IMR-90 (cell line): ENCODE results near the gene PLCG2. TPM values are rescaled to one million over a fixed set of nuclear protein-coding genes. Genes with fewer than 3 reads are reported as not detected.

Source experiments
- ATAC-seq: fragments of 200-7000 bp; cut with Tn5 transposase; 2 replicates; pipeline ENCODE4 v1.9.1; 2020; ENCODE audit warnings: low read depth, mild to moderate bottlenecking, moderate library complexity
- BruUV-seq: library from RNA; stranded (reverse); fragments of 400-500 nt; replicated peaks from 2 replicates; lab custom pipeline; 2021; lab: Mats Ljungman, UMichigan
- CTCF ChIA-PET: fragments of 300-600 bp; formaldehyde crosslinking; extraction: SDS; loops from one replicate; lab custom pipeline; 2021; ENCODE audit warnings: antibody characterized with exemption; lab: Yijun Ruan, JAX
- POLR2A ChIA-PET: fragments of 300-600 bp; sonication (Branson Sonifier 250); formaldehyde crosslinking; loops from one replicate; lab custom pipeline; 2022; ENCODE audit warnings: antibody characterized with exemption; ENCODE audit not compliant: unreplicated experiment; lab: Charles Lee
- DNase-seq: peaks from one replicate; pipeline ENCODE4 v3.0.0; 2013
- H2AFZ ChIP-seq: replicated peaks from 2 replicates; pipeline ENCODE3; 2013; ENCODE audit warnings: low read length, mild to moderate bottlenecking; ENCODE audit not compliant: poor library complexity
- H2AK5ac ChIP-seq: 2 replicates; pipeline ENCODE4 v1.6.1; 2013; ENCODE audit warnings: low read depth, low read length, inconsistent platforms
- H2AK9ac ChIP-seq: replicated peaks from 2 replicates; pipeline ENCODE3; 2013; ENCODE audit warnings: mild to moderate bottlenecking, low read depth, low read length, moderate library complexity; ENCODE audit not compliant: poor library complexity
- H2BK120ac ChIP-seq: 2 replicates; pipeline ENCODE4 v1.6.1; 2013; ENCODE audit warnings: low read depth, low read length, inconsistent platforms
- H2BK15ac ChIP-seq: 3 replicates; pipeline ENCODE4 v1.6.1; 2013; ENCODE audit warnings: low read depth, low read length, inconsistent platforms
- H2BK20ac ChIP-seq: 2 replicates; pipeline ENCODE4 v1.6.1; 2013; ENCODE audit warnings: low read depth, mild to moderate bottlenecking, inconsistent platforms, low read length, moderate library complexity
- H2BK5ac ChIP-seq: 2 replicates; pipeline ENCODE4 v1.6.1; 2013; ENCODE audit warnings: mild to moderate bottlenecking, low read depth, low read length, inconsistent platforms; ENCODE audit not compliant: poor library complexity, severe bottlenecking
- H3K14ac ChIP-seq: replicated peaks from 2 replicates; pipeline ENCODE4 v1.6.1; 2013; ENCODE audit warnings: low read depth, low read length, inconsistent platforms
- H3K18ac ChIP-seq: 2 replicates; pipeline ENCODE4 v1.6.1; 2013; ENCODE audit warnings: low read depth, low read length, control low read depth
- H3K23ac ChIP-seq: 2 replicates; pipeline ENCODE4 v1.6.1; 2013; ENCODE audit warnings: low read depth, low read length, inconsistent platforms
- H3K27ac ChIP-seq: 2 replicates; pipeline ENCODE4 v1.5.1; 2013; ENCODE audit warnings: mild to moderate bottlenecking, control low read depth, low read length; ENCODE audit not compliant: insufficient read depth
- H3K27me3 ChIP-seq: 2 replicates; pipeline ENCODE4 v1.6.1; 2013; ENCODE audit warnings: low read length; ENCODE audit not compliant: control insufficient read depth, insufficient read depth
- H3K36me3 ChIP-seq: 2 replicates; pipeline ENCODE4 v1.6.1; 2013; ENCODE audit warnings: low read length, mixed read lengths; ENCODE audit not compliant: control insufficient read depth, insufficient read depth
- H3K4ac ChIP-seq: 2 replicates; pipeline ENCODE4 v1.6.1; 2013; ENCODE audit warnings: low read depth, low read length, inconsistent platforms
- H3K4me1 ChIP-seq: 2 replicates; pipeline ENCODE4 v1.6.1; 2013; ENCODE audit warnings: low read length, mixed read lengths; ENCODE audit not compliant: control insufficient read depth, insufficient read depth
- H3K4me2 ChIP-seq: 2 replicates; pipeline ENCODE4 v1.6.1; 2013; ENCODE audit warnings: low read depth, mild to moderate bottlenecking, control low read depth, low read length, moderate library complexity
- H3K4me3 ChIP-seq: 2 replicates; pipeline ENCODE4 v1.5.1; 2013; ENCODE audit warnings: low read depth, mild to moderate bottlenecking, control low read depth, low read length, moderate library complexity; ENCODE audit not compliant: insufficient read depth
- H3K56ac ChIP-seq: 2 replicates; pipeline ENCODE4 v1.6.1; 2013; ENCODE audit warnings: low read length, inconsistent platforms; ENCODE audit not compliant: insufficient read depth; ENCODE audit errors: extremely low read depth
- H3K79me1 ChIP-seq, 2 experiments: 2 replicates each; pipeline ENCODE4 v1.6.1; 2013; ENCODE audit warnings: low read length in 2 of 2, inconsistent platforms in 1 of 2, low read depth in 1 of 2
- H3K9ac ChIP-seq: 2 replicates; pipeline ENCODE4 v1.6.1; 2013; ENCODE audit warnings: low read depth, low read length, control low read depth
- H3K9me1 ChIP-seq: 2 replicates; pipeline ENCODE4 v1.6.1; 2013; ENCODE audit warnings: low read length, inconsistent platforms; ENCODE audit not compliant: insufficient read depth
- H3K9me3 ChIP-seq: 2 replicates; pipeline ENCODE4 v1.6.1; 2013; ENCODE audit warnings: low read length; ENCODE audit not compliant: control insufficient read depth, insufficient read depth
- H4K20me1 ChIP-seq: 2 replicates; pipeline ENCODE4 v1.6.1; 2013; ENCODE audit warnings: low read length, inconsistent platforms; ENCODE audit not compliant: insufficient read depth
- H4K5ac ChIP-seq: 2 replicates; pipeline ENCODE4 v1.6.1; 2013; ENCODE audit warnings: mild to moderate bottlenecking, low read depth, low read length, control low read depth
- H4K8ac ChIP-seq, 2 experiments: 2 replicates each; pipeline ENCODE4 v1.6.1; 2013; ENCODE audit warnings: low read depth in 2 of 2, low read length in 2 of 2, control low read depth in 1 of 2, inconsistent platforms in 1 of 2
- H4K91ac ChIP-seq: 2 replicates; pipeline ENCODE4 v1.6.1; 2013; ENCODE audit warnings: low read depth, low read length, inconsistent platforms; ENCODE audit not compliant: insufficient read depth
- BHLHE40 ChIP-seq: fragments of 150-350 bp; IDR thresholded peaks from 2 replicates; pipeline ENCODE4 v1.6.1; 2016; ENCODE audit warnings: mild to moderate bottlenecking, low read depth, low read length
- CEBPB ChIP-seq: IDR thresholded peaks from 2 replicates; pipeline ENCODE4 v1.6.1; 2012; ENCODE audit warnings: low read depth, low read length, improper control_type of control experiment
- CHD1 ChIP-seq: IDR thresholded peaks from 2 replicates; pipeline ENCODE4 v1.6.1; 2012; ENCODE audit warnings: low read depth, low read length, improper control_type of control experiment
- FOS ChIP-seq: fragments of 150-350 bp; IDR thresholded peaks from 2 replicates; pipeline ENCODE4 v1.6.1; 2016; ENCODE audit warnings: low read depth, low read length
- MAFK ChIP-seq: IDR thresholded peaks from 2 replicates; pipeline ENCODE4 v1.6.1; 2012; ENCODE audit warnings: low read depth, low read length, improper control_type of control experiment
- MAZ ChIP-seq: IDR thresholded peaks from 2 replicates; pipeline ENCODE4 v1.6.1; 2012; ENCODE audit warnings: low read depth, mild to moderate bottlenecking, low read length, improper control_type of control experiment, moderate library complexity, borderline replicate concordance
- MXI1 ChIP-seq: IDR thresholded peaks from 2 replicates; pipeline ENCODE4 v1.6.1; 2012; ENCODE audit warnings: low read depth, mild to moderate bottlenecking, low read length, moderate library complexity, borderline replicate concordance
- NFE2L2 ChIP-seq: fragments of 150-350 bp; IDR thresholded peaks from 2 replicates; pipeline ENCODE4 v1.6.1; 2016; ENCODE audit warnings: low read depth, mild to moderate bottlenecking, low read length
- POLR2A ChIP-seq: IDR thresholded peaks from 2 replicates; pipeline ENCODE4 v1.6.1; 2012; ENCODE audit warnings: mild to moderate bottlenecking, low read depth, low read length
- RAD21 ChIP-seq: IDR thresholded peaks from 2 replicates; pipeline ENCODE4 v1.6.1; 2012; ENCODE audit warnings: low read length, improper control_type of control experiment
- RCOR1 ChIP-seq: IDR thresholded peaks from 2 replicates; pipeline ENCODE4 v1.6.1; 2012; ENCODE audit warnings: mild to moderate bottlenecking, low read length, improper control_type of control experiment; ENCODE audit not compliant: insufficient replicate concordance
- RFX5 ChIP-seq: IDR thresholded peaks from 2 replicates; pipeline ENCODE4 v1.8.0; 2012; ENCODE audit warnings: low read depth, mild to moderate bottlenecking, low read length, moderate library complexity
- SMC3 ChIP-seq: fragments of 150-350 bp; IDR thresholded peaks from 2 replicates; pipeline ENCODE4 v1.6.1; 2016; ENCODE audit warnings: low read depth, mild to moderate bottlenecking, antibody characterized with exemption, low read length, moderate library complexity
- WGBS, 2 experiments: methylation state at CpG; one replicate each; pipeline versions ENCODE4 v1.1.5 to v1.1.7; 2013; ENCODE audit warnings: missing lambda C conversion rate in 2 of 2; ENCODE audit not compliant: insufficient read length in 1 of 2; ENCODE audit errors: extremely low coverage in 2 of 2; 5-methylcytosine and 5-hydroxymethylcytosine counted together
- dilution Hi-C: fragments of 300-500 bp; cut with HindIII; formaldehyde crosslinking; loops from one replicate; pipeline ENCODE4 v1.14.3; 2018; ENCODE audit warnings: low sequenced_read_pairs; ENCODE audit not compliant: unreplicated experiment
- in situ Hi-C: fragments of 300-500 bp; cut with MboI; formaldehyde crosslinking; loops from 3 replicates; pipeline ENCODE4 v1.14.3; 2019; ENCODE audit warnings: low sequenced_read_pairs, inconsistent platforms, mixed read lengths
- intact Hi-C: fragments of 100-400 bp; cut with micrococcal nuclease; formaldehyde crosslinking; loops from 2 replicates; pipeline ENCODE4 v1.10.0; 2022
- polyA plus RNA-seq, 3 experiments: library from polyadenylated mRNA; depleted of rRNA; stranded (reverse); fragments of >200 nt; gene quantifications; 2 replicates each; pipeline ENCODE4 v1.2.3, GENCODE V29; 2012; ENCODE audit warnings: low replicate concordance in 1 of 3
- total RNA-seq: library from RNA; depleted of rRNA; stranded (reverse); fragments of >200 nt; gene quantifications from 2 replicates; pipeline ENCODE4 v1.2.3, GENCODE V29; 2012
- TF ChIP-seq, protein P1 (sequence below): fragments of 150-350 bp; IDR thresholded peaks from 2 replicates; pipeline ENCODE4 v1.6.1; 2017; ENCODE audit warnings: mild to moderate bottlenecking, antibody characterized with exemption, low read length, low read depth
- TF ChIP-seq, protein P2 (sequence below): fragments of 150-350 bp; IDR thresholded peaks from 2 replicates; pipeline ENCODE4 v1.6.1; 2016; ENCODE audit warnings: low read depth, mild to moderate bottlenecking, low read length, moderate library complexity, borderline replicate concordance
- TF ChIP-seq, protein P3 (sequence below): conservative IDR thresholded peaks from 2 replicates; pipeline ENCODE4 v1.5.1; 2012; ENCODE audit warnings: mild to moderate bottlenecking, low read depth, low read length, improper control_type of control experiment

PLCG2 gene
- total and polyA plus RNA-seq, 2 of the 4 experiments (the other 2 are of a cell fraction) = 0.14 to 0.18 TPM

DNA sequence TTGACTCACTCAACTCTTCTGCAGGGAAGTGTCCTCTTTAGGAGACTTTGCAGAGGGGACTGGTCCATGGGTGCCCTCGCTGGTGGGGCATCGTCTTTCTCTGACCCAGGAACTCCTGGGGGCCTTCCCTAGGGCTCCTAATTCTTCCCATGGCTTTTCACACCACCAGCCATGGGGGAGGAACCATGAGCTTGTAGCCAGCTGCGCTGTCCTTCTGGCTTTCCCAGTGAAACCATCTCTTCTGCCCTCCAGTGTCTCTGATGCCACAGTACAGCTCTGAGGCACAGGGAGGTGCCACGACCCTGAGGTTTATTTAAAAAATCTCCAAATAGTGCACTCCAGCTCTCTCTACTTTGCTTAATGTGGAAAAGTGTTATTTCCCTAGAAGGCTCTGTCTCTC is 153.6 kb downstream of the PLCG2 start:
- H2AK9ac ChIP-seq = no peak overlapping the region
- DNase-seq (no peak), ATAC-seq (no peak)
- dilution Hi-C loops (no loop called here), in situ Hi-C loops (no loop called here), intact Hi-C loops (no loop called here)
- BruUV-seq = no TSS peak
- H2BK20ac ChIP-seq = no peak overlapping the region
- H2BK15ac ChIP-seq = no peak overlapping the region
- no peaks in the 10 kb centered on the region for H3K36me3 ChIP-seq
- H3K27ac ChIP-seq = no peak overlapping the region
- no peak overlapping the region for H3K14ac ChIP-seq
- no peak overlapping the region for H3K23ac ChIP-seq
- no CpG with 5 or more reads among the region's 4 CpGs for WGBS, 2 experiments
- H3K4me1 ChIP-seq = no peaks in the 10 kb centered on the region
- no peaks in the 10 kb centered on the region; the same call in 1 of the 2 replicates for H3K9me1 ChIP-seq
- no peak overlapping the region for H2BK5ac ChIP-seq
- H4K20me1 ChIP-seq = no peaks in the 10 kb centered on the region
- no peak overlapping the region for H2AFZ ChIP-seq
- peaks cover 6% of the 10 kb centered on the region for H3K27me3 ChIP-seq
- H4K91ac ChIP-seq = no peak overlapping the region
- H3K4me2 ChIP-seq = no peak overlapping the region
- no peak overlapping the region for H2AK5ac ChIP-seq
- H2BK120ac ChIP-seq = no peak overlapping the region
- POLR2A ChIA-PET = no interaction called here
- no peak for TF ChIP-seq MAZ
- TF ChIP-seq NFE2L2 = no peak
- TF ChIP-seq CEBPB = no peak
- no peak for TF ChIP-seq SMC3
- no peak for TF ChIP-seq FOS
- no peak for TF ChIP-seq RFX5
- no peak for TF ChIP-seq MAFK
- TF ChIP-seq BHLHE40 = no peak
- no peak for TF ChIP-seq RAD21
- no peak for TF ChIP-seq CHD1
- TF ChIP-seq, protein P1, sequence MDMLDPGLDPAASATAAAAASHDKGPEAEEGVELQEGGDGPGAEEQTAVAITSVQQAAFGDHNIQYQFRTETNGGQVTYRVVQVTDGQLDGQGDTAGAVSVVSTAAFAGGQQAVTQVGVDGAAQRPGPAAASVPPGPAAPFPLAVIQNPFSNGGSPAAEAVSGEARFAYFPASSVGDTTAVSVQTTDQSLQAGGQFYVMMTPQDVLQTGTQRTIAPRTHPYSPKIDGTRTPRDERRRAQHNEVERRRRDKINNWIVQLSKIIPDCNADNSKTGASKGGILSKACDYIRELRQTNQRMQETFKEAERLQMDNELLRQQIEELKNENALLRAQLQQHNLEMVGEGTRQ = no peak
- TF ChIP-seq, protein P2, sequence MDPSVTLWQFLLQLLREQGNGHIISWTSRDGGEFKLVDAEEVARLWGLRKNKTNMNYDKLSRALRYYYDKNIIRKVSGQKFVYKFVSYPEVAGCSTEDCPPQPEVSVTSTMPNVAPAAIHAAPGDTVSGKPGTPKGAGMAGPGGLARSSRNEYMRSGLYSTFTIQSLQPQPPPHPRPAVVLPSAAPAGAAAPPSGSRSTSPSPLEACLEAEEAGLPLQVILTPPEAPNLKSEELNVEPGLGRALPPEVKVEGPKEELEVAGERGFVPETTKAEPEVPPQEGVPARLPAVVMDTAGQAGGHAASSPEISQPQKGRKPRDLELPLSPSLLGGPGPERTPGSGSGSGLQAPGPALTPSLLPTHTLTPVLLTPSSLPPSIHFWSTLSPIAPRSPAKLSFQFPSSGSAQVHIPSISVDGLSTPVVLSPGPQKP = no peak
- TF ChIP-seq, protein P3, sequence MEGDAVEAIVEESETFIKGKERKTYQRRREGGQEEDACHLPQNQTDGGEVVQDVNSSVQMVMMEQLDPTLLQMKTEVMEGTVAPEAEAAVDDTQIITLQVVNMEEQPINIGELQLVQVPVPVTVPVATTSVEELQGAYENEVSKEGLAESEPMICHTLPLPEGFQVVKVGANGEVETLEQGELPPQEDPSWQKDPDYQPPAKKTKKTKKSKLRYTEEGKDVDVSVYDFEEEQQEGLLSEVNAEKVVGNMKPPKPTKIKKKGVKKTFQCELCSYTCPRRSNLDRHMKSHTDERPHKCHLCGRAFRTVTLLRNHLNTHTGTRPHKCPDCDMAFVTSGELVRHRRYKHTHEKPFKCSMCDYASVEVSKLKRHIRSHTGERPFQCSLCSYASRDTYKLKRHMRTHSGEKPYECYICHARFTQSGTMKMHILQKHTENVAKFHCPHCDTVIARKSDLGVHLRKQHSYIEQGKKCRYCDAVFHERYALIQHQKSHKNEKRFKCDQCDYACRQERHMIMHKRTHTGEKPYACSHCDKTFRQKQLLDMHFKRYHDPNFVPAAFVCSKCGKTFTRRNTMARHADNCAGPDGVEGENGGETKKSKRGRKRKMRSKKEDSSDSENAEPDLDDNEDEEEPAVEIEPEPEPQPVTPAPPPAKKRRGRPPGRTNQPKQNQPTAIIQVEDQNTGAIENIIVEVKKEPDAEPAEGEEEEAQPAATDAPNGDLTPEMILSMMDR = no peak
- no peak for TF ChIP-seq RCOR1
- TF ChIP-seq MXI1 = no peak
- TF ChIP-seq POLR2A = no peak
- no peak overlapping the region for H3K4me3 ChIP-seq
- no peaks in the 10 kb centered on the region for H3K79me1 ChIP-seq
- CTCF ChIA-PET = interaction anchor here (0.6 kb wide), 1 partner anchor 35 kb away, joined by 3 read pairs; no protein-coding TSS in a partner anchor
- no peak overlapping the region for H4K8ac ChIP-seq
- H3K4ac ChIP-seq = no peak overlapping the region
- no peak overlapping the region for H3K18ac ChIP-seq
- no peaks in the 10 kb centered on the region for H3K9me3 ChIP-seq
- H3K9ac ChIP-seq = no peak overlapping the region
- H4K5ac ChIP-seq = no peak overlapping the region
- H3K56ac ChIP-seq = no peak overlapping the region
